ENCODE results near the gene ERN1.

The ERN1 gene

GRCh38 chr17:64138441-64138840 is 8.5 kb upstream of the ERN1 start:
- no peak for DNase-seq
- Histone ChIP-seq H3K4me3 (ENCODE audit: insufficient read depth, low read depth, low read length, poor library complexity, severe bottlenecking) (no peak overlapping the region), H3K27me3 (replicated peaks; ENCODE audit: control insufficient read depth, insufficient read depth, low read length, poor library complexity, severe bottlenecking) (no peaks in the 10 kb centered on the region), H3K36me3 (ENCODE audit: control insufficient read depth, insufficient read depth, low read length) (no peaks in the 10 kb centered on the region), H3K27ac (ENCODE audit: insufficient read depth, low read length, poor library complexity, severe bottlenecking) (no peak overlapping the region), H3K9me3 (ENCODE audit: control insufficient read depth, low read length) (no peaks in the 10 kb centered on the region), H3K4me1 (ENCODE audit: control insufficient read depth, insufficient read depth, low read length, poor library complexity, severe bottlenecking) (no peaks in the 10 kb centered on the region)

GRCh38 chr17:64135000-64135399 is 5.1 kb upstream of the ERN1 start:
- no peak for DNase-seq
- peaks cover 13% of the 10 kb centered on the region for H3K4me1 ChIP-seq (ENCODE audit: control insufficient read depth, insufficient read depth, low read length, poor library complexity, severe bottlenecking)
- no peak overlapping the region for H3K27ac ChIP-seq (ENCODE audit: insufficient read depth, low read length, poor library complexity, severe bottlenecking)

GRCh38 chr17:64134216-64134970 is 4.4 kb upstream of the ERN1 start:
- Histone ChIP-seq H3K9me3 (ENCODE audit: control insufficient read depth, low read length) (no peaks in the 10 kb centered on the region), H3K4me1 (ENCODE audit: control insufficient read depth, insufficient read depth, low read length, poor library complexity, severe bottlenecking) (peaks cover 13% of the 10 kb centered on the region), H3K4me3 (ENCODE audit: insufficient read depth, low read depth, low read length, poor library complexity, severe bottlenecking) (no peak overlapping the region), H3K27me3 (replicated peaks; ENCODE audit: control insufficient read depth, insufficient read depth, low read length, poor library complexity, severe bottlenecking) (no peaks in the 10 kb centered on the region), H3K36me3 (ENCODE audit: control insufficient read depth, insufficient read depth, low read length) (no peaks in the 10 kb centered on the region), H3K27ac (ENCODE audit: insufficient read depth, low read length, poor library complexity, severe bottlenecking) (no peak overlapping the region)
- no peak for DNase-seq

More at GRCh38 chr17:64135000-64135399, 5.1 kb upstream of the ERN1 start:
- no peaks in the 10 kb centered on the region for H3K27me3 ChIP-seq (replicated peaks; ENCODE audit: control insufficient read depth, insufficient read depth, low read length, poor library complexity, severe bottlenecking)
- no peaks in the 10 kb centered on the region for H3K36me3 ChIP-seq (ENCODE audit: control insufficient read depth, insufficient read depth, low read length)
- H3K4me3 ChIP-seq (ENCODE audit: insufficient read depth, low read depth, low read length, poor library complexity, severe bottlenecking), result no peak overlapping the region
- no peaks in the 10 kb centered on the region for H3K9me3 ChIP-seq (ENCODE audit: control insufficient read depth, low read length)

- H3K4me1 ChIP-seq (ENCODE audit: control insufficient read depth, insufficient read depth, low read length, poor library complexity, severe bottlenecking), result peaks cover 13% of the 10 kb centered on the region
- H3K27me3 ChIP-seq (replicated peaks; ENCODE audit: control insufficient read depth, insufficient read depth, low read length, poor library complexity, severe bottlenecking), result no peaks in the 10 kb centered on the region
- H3K27ac ChIP-seq (ENCODE audit: insufficient read depth, low read length, poor library complexity, severe bottlenecking), result no peak overlapping the region
- H3K4me3 ChIP-seq (ENCODE audit: insufficient read depth, low read depth, low read length, poor library complexity, severe bottlenecking), result no peak overlapping the region
- H3K9me3 ChIP-seq (ENCODE audit: control insufficient read depth, low read length), result no peaks in the 10 kb centered on the region
- H3K36me3 ChIP-seq (ENCODE audit: control insufficient read depth, insufficient read depth, low read length), result no peaks in the 10 kb centered on the region
- no peak for DNase-seq
Observed at GRCh38 chr17:64133546-64134215, 3.7 kb upstream of the ERN1 start.

- Histone ChIP-seq H3K27ac (ENCODE audit: insufficient read depth, low read length, poor library complexity, severe bottlenecking) (no peak overlapping the region), H3K9me3 (ENCODE audit: control insufficient read depth, low read length) (no peaks in the 10 kb centered on the region), H3K4me1 (ENCODE audit: control insufficient read depth, insufficient read depth, low read length, poor library complexity, severe bottlenecking) (peaks cover 13% of the 10 kb centered on the region), H3K27me3 (replicated peaks; ENCODE audit: control insufficient read depth, insufficient read depth, low read length, poor library complexity, severe bottlenecking) (no peaks in the 10 kb centered on the region), H3K36me3 (ENCODE audit: control insufficient read depth, insufficient read depth, low read length) (no peaks in the 10 kb centered on the region), H3K4me3 (ENCODE audit: insufficient read depth, low read depth, low read length, poor library complexity, severe bottlenecking) (no peak overlapping the region)
- no peak for DNase-seq
Observed at GRCh38 chr17:64131606-64132270, 1.8 kb upstream of the ERN1 start.

- no peaks in the 10 kb centered on the region for H3K36me3 ChIP-seq (ENCODE audit: control insufficient read depth, insufficient read depth, low read length)
- DNase-seq, result peak; percentile 56 to 64 (median 60)
- no peaks in the 10 kb centered on the region for H3K27me3 ChIP-seq (replicated peaks; ENCODE audit: control insufficient read depth, insufficient read depth, low read length, poor library complexity, severe bottlenecking)
- H3K4me1 ChIP-seq (ENCODE audit: control insufficient read depth, insufficient read depth, low read length, poor library complexity, severe bottlenecking), result peaks cover 22% of the 10 kb centered on the region
- peak overlapping the region; percentile 93 for H3K27ac ChIP-seq (ENCODE audit: insufficient read depth, low read length, poor library complexity, severe bottlenecking)
- peak overlapping the region; percentile 45 for H3K4me3 ChIP-seq (ENCODE audit: insufficient read depth, low read depth, low read length, poor library complexity, severe bottlenecking)
- H3K9me3 ChIP-seq (ENCODE audit: control insufficient read depth, low read length), result no peaks in the 10 kb centered on the region
Observed at GRCh38 chr17:64130559-64131001, 636 bp upstream of the ERN1 start.

GRCh38 chr17:64129515-64129764 is 504 bp downstream of the ERN1 start:
- H3K4me3 ChIP-seq (ENCODE audit: insufficient read depth, low read depth, low read length, poor library complexity, severe bottlenecking), result peak overlapping the region; percentile 81
- H3K4me1 ChIP-seq (ENCODE audit: control insufficient read depth, insufficient read depth, low read length, poor library complexity, severe bottlenecking), result peaks cover 24% of the 10 kb centered on the region
- H3K27me3 ChIP-seq (replicated peaks; ENCODE audit: control insufficient read depth, insufficient read depth, low read length, poor library complexity, severe bottlenecking), result no peaks in the 10 kb centered on the region
- peak overlapping the region; percentile 85 for H3K27ac ChIP-seq (ENCODE audit: insufficient read depth, low read length, poor library complexity, severe bottlenecking)
- no peaks in the 10 kb centered on the region for H3K36me3 ChIP-seq (ENCODE audit: control insufficient read depth, insufficient read depth, low read length)
- H3K9me3 ChIP-seq (ENCODE audit: control insufficient read depth, low read length), result no peaks in the 10 kb centered on the region
- no peak for DNase-seq

- no peak for DNase-seq
- peak overlapping the region; percentile 85 for H3K27ac ChIP-seq (ENCODE audit: insufficient read depth, low read length, poor library complexity, severe bottlenecking)
- no peaks in the 10 kb centered on the region for H3K36me3 ChIP-seq (ENCODE audit: control insufficient read depth, insufficient read depth, low read length)
- H3K4me3 ChIP-seq (ENCODE audit: insufficient read depth, low read depth, low read length, poor library complexity, severe bottlenecking), result peak overlapping the region; percentile 81
- H3K9me3 ChIP-seq (ENCODE audit: control insufficient read depth, low read length), result no peaks in the 10 kb centered on the region
- H3K4me1 ChIP-seq (ENCODE audit: control insufficient read depth, insufficient read depth, low read length, poor library complexity, severe bottlenecking), result peaks cover 28% of the 10 kb centered on the region
- H3K27me3 ChIP-seq (replicated peaks; ENCODE audit: control insufficient read depth, insufficient read depth, low read length, poor library complexity, severe bottlenecking), result no peaks in the 10 kb centered on the region
Observed at GRCh38 chr17:64128787-64129514, 993 bp downstream of the ERN1 start.

- Histone ChIP-seq H3K36me3 (ENCODE audit: control insufficient read depth, insufficient read depth, low read length) (no peaks in the 10 kb centered on the region), H3K4me3 (ENCODE audit: insufficient read depth, low read depth, low read length, poor library complexity, severe bottlenecking) (peak overlapping the region; percentile 34), H3K27me3 (replicated peaks; ENCODE audit: control insufficient read depth, insufficient read depth, low read length, poor library complexity, severe bottlenecking) (no peaks in the 10 kb centered on the region), H3K9me3 (ENCODE audit: control insufficient read depth, low read length) (no peaks in the 10 kb centered on the region), H3K27ac (ENCODE audit: insufficient read depth, low read length, poor library complexity, severe bottlenecking) (no peak overlapping the region), H3K4me1 (ENCODE audit: control insufficient read depth, insufficient read depth, low read length, poor library complexity, severe bottlenecking) (peaks cover 38% of the 10 kb centered on the region)
- DNase-seq, result no peak
Observed at GRCh38 chr17:64126918-64127317, 3.0 kb downstream of the ERN1 start.
